Measurements from ENCODE around the gene TTC34. TPM values are rescaled to one million over a fixed set of nuclear protein-coding genes. Genes with fewer than 3 reads are reported as not detected.
"Not testable (repeated sequence)": the region's sequence is repeated elsewhere in the genome, so short reads cannot be mapped to it uniquely, and the experiment has no call there.

TTC34 gene
- total and polyA plus RNA-seq, 3 experiments from 2014 or later = 0.17 to 1.1 (median 1.1) TPM

DNA sequence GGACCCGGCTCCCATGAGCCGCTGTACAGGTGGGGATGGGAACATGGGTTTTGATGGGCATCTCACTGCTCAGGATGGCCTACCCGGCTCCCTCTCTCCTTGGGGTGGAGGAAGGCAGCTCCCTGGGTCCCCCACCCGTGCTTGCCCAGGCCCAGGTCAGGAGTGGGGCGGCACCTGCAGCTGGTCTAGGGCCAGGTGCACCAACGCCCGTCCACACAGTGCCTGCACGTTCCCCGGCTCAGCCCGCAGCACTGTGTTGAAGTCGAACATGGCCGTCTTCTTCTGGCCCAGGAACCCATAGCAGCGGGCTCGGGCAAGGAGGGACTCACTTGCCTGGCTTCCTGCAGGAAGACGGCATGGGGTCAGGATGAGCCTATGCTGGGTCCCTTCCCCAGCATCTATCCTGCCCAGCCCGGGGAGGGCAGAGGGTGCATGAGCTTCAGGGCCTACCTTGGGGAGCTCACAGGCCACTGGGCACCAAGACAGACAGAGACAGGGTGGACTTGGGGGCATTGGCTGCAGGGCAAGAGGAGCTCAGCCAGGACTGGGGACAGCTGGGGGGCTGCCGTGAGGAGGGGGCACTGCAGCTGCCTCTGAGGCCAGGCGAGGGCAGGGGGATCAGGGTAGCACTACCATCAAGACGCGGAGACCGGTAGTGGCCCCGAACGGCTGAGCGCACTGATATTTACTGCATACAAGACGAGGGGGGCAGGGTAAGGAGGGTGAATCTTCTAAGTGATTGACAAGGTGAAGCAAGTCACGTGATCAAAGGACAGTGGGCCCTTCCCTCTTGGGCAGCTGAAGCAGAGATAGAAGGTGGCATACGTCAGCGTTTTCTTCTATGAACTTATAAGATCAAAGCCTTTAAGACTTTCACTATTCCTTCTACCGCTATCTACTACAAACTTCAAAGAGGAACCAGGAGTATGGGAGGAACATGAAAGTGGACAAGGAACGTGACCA lies 17.8 kb downstream of the TTC34 start:
- Mint-ChIP-seq H3K4me3 (no peak overlapping the region), H3K4me1 (peaks cover 0 to 5% (median 0%) of the 10 kb centered on the region in 3 donors), H3K9me3 (peaks cover 20 to 29% (median 22%) of the 10 kb centered on the region in 5 donors), H3K27me3 (peaks cover 28 to 39% of the 10 kb centered on the region in 2 donors), H3K36me3 (peaks cover 0 to 8% (median 0%) of the 10 kb centered on the region in 3 donors), H3K27ac (no peak overlapping the region)
- Histone ChIP-seq H3K27ac (ENCODE audit: low read depth, low read length) (no peak overlapping the region), H3K36me3 (ENCODE audit: insufficient read depth, low read length) (no peaks in the 10 kb centered on the region), H3K9me3 (ENCODE audit: low read length) (peaks cover 3% of the 10 kb centered on the region), H3K4me1 (ENCODE audit: insufficient read depth, low read length) (no peaks in the 10 kb centered on the region), H3K27me3 (ENCODE audit: insufficient read depth, low read length, poor library complexity, severe bottlenecking) (peaks cover 6% of the 10 kb centered on the region), H3K4me3 (ENCODE audit: low read length) (no peak overlapping the region)
- CTCF ChIA-PET = no interaction called here
- POLR2A ChIA-PET = no interaction called here
- DNase-seq = peak in 1 of 5 donors; percentile 42

DNA sequence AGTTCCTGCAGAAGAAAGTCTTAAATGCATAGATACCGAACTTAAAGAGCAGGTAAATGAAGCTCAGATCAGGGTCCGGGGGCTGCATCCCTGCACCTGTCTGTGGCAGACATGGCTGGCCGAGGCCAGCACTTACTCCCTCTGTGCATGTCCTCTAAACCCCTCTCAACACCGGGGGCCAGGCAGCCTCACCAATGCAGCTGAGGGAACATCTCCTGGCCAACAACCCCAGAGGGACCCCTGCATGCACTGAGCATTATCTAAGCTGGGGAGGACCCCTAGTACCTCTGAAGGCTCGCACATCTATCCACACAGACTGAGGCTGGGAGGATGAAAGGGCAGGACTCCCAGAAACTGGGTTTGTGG lies 18.4 kb downstream of the TTC34 start:
- Histone ChIP-seq H3K9me3 (ENCODE audit: low read length) (peaks cover 3% of the 10 kb centered on the region), H3K4me1 (ENCODE audit: insufficient read depth, low read length) (no peaks in the 10 kb centered on the region), H3K36me3 (ENCODE audit: insufficient read depth, low read length) (no peaks in the 10 kb centered on the region), H3K27ac (ENCODE audit: low read depth, low read length) (no peak overlapping the region), H3K4me3 (ENCODE audit: low read length) (no peak overlapping the region), H3K27me3 (ENCODE audit: insufficient read depth, low read length, poor library complexity, severe bottlenecking) (peaks cover under 1% of the 10 kb centered on the region)
- Mint-ChIP-seq H3K36me3 (peaks cover 0 to 8% (median 0%) of the 10 kb centered on the region in 3 donors), H3K9me3 (peaks cover 20 to 29% (median 22%) of the 10 kb centered on the region in 5 donors), H3K27ac (no peak overlapping the region), H3K4me3 (no peak overlapping the region), H3K4me1 (peaks cover 0 to 2% (median 0%) of the 10 kb centered on the region in 3 donors), H3K27me3 (peaks cover 26 to 37% of the 10 kb centered on the region in 2 donors)
- ChIA-PET POLR2A (no interaction called here), CTCF (no interaction called here)
- DNase-seq = no peak

DNA sequence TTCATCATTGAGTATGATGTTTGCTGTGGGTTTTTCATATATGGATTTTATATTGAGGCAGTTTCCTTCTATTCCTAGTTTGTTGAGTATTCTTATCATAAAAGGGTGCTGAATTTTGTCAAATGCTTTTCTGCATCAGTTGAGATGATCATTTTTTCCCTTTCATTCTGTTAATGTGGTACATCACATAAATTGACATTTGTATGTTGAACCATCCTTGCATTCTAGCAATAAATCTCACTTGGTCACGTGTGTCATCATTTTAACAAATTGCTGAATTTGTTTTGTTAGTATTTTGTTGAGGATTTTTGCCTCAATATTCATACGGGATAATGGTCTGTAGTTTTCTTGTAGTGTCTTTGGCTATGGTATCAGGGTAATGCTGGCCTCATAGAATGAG lies 19.9 kb downstream of the TTC34 start:
- Mint-ChIP-seq H3K36me3 (peaks cover 0 to 8% (median 0%) of the 10 kb centered on the region in 3 donors), H3K27ac (no peak overlapping the region), H3K4me1 (no peaks in the 10 kb centered on the region), H3K9me3 (peaks cover 20 to 29% (median 22%) of the 10 kb centered on the region in 5 donors), H3K4me3 (no peak overlapping the region), H3K27me3 (peaks cover 18 to 32% of the 10 kb centered on the region in 2 donors)
- H3K27me3 ChIP-seq (ENCODE audit: insufficient read depth, low read length, poor library complexity, severe bottlenecking) = no peaks in the 10 kb centered on the region
- ChIA-PET POLR2A (no interaction called here), CTCF (no interaction called here)
- H3K27ac ChIP-seq (ENCODE audit: low read depth, low read length) = no peak overlapping the region
- no peaks in the 10 kb centered on the region for H3K36me3 ChIP-seq (ENCODE audit: insufficient read depth, low read length)
- H3K4me1 ChIP-seq (ENCODE audit: insufficient read depth, low read length) = no peaks in the 10 kb centered on the region
- no peak overlapping the region for H3K4me3 ChIP-seq (ENCODE audit: low read length)
- H3K9me3 ChIP-seq (ENCODE audit: low read length) = peaks cover 3% of the 10 kb centered on the region
- no peak for DNase-seq

DNA sequence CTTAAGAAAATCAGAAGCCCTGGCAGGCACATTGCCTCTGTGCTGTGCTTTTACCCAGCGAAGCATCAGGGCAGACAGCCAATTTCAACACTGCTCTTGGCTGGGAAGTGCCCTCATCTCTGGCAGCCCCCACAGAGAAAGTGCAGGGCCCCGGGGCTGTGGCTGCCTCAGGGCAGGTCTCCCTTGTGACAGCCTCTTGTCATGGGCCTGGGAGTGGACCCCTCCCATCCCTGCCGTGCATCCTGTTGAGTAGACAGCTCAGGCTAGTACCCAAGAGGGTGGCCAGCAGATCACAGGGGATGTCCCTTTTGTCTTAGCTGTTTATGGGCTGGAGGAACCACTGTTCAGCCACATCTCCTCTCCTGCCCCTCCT lies 23.3 kb downstream of the TTC34 start:
- Histone ChIP-seq H3K4me1 (ENCODE audit: insufficient read depth, low read length) (no peaks in the 10 kb centered on the region), H3K27ac (ENCODE audit: low read depth, low read length) (no peak overlapping the region), H3K4me3 (ENCODE audit: low read length) (no peak overlapping the region), H3K9me3 (ENCODE audit: low read length) (peaks cover 3% of the 10 kb centered on the region), H3K27me3 (ENCODE audit: insufficient read depth, low read length, poor library complexity, severe bottlenecking) (no peaks in the 10 kb centered on the region), H3K36me3 (ENCODE audit: insufficient read depth, low read length) (no peaks in the 10 kb centered on the region)
- Mint-ChIP-seq H3K4me1 (no peaks in the 10 kb centered on the region), H3K27me3 (peaks cover 18 to 32% of the 10 kb centered on the region in 2 donors), H3K9me3 (peaks cover 20 to 29% (median 22%) of the 10 kb centered on the region in 5 donors), H3K4me3 (no peak overlapping the region), H3K27ac (peak overlapping the region in 1 of 8 donors; percentile 50), H3K36me3 (peaks cover 0 to 8% (median 0%) of the 10 kb centered on the region in 3 donors)
- DNase-seq = no peak
- ChIA-PET POLR2A (no interaction called here), CTCF (interaction anchor here (0.8 to 1.5 kb wide), 2 partner anchors 9 to 11 kb away, joined by 3 read pairs; no protein-coding TSS in a partner anchor)

DNA sequence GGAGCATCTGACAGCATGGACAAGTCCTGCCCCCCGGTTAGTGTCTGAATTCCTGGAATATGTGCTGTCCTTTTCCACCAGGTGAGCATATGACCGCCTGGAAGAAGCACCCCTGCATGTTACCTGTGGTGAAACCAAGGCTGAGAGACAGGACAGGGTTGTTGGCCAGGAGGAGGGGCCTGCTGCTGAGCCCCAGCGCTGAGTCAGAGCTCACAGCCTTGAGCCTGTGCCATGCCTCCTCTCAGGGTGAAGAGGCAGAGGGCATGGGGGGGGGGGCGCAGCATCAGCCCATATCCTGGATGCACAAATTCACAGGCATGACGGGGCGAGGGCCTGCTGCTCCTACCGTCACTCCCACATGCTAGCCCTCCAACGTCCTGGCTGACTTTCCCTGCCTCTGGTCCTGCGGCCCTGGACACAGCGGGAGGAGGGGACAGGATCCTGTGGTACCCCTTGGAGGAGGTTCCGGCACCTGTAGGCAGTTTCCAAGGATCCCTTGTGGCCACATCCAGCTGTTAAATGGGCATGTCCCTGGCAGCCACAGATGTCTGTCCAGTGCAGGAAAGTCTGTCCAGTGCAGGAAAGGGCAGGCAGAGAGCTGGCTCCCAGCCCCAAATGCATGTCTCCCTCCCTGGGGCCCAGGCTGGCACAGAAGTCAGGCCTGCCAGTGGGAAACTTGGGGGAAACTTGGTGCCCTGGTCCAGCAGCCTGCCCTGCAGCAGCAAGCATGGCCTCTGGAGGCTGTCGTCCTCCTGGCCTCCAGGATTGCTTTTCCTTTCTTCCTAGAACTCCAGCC lies 23.9 kb downstream of the TTC34 start:
- peaks cover 2% of the 10 kb centered on the region for H3K9me3 ChIP-seq (ENCODE audit: low read length)
- POLR2A ChIA-PET = no interaction called here
- H3K4me1 Mint-ChIP-seq = no peaks in the 10 kb centered on the region
- no peaks in the 10 kb centered on the region for H3K36me3 ChIP-seq (ENCODE audit: insufficient read depth, low read length)
- no peaks in the 10 kb centered on the region for H3K27me3 ChIP-seq (ENCODE audit: insufficient read depth, low read length, poor library complexity, severe bottlenecking)
- CTCF ChIA-PET = interaction anchor here (0.8 to 1.5 kb wide), 2 partner anchors 10 to 11 kb away, joined by 3 read pairs; no protein-coding TSS in a partner anchor
- H3K4me3 Mint-ChIP-seq = no peak overlapping the region
- peaks cover 17 to 26% (median 18%) of the 10 kb centered on the region in 5 donors for H3K9me3 Mint-ChIP-seq
- no peak overlapping the region for H3K4me3 ChIP-seq (ENCODE audit: low read length)
- H3K27ac ChIP-seq (ENCODE audit: low read depth, low read length) = no peak overlapping the region
- H3K4me1 ChIP-seq (ENCODE audit: insufficient read depth, low read length) = no peaks in the 10 kb centered on the region
- peaks cover 0 to 8% (median 0%) of the 10 kb centered on the region in 3 donors for H3K36me3 Mint-ChIP-seq
- peak overlapping the region in 1 of 8 donors; percentile 57 for H3K27ac Mint-ChIP-seq
- no peak for DNase-seq
- peaks cover 15 to 32% of the 10 kb centered on the region in 2 donors for H3K27me3 Mint-ChIP-seq

DNA sequence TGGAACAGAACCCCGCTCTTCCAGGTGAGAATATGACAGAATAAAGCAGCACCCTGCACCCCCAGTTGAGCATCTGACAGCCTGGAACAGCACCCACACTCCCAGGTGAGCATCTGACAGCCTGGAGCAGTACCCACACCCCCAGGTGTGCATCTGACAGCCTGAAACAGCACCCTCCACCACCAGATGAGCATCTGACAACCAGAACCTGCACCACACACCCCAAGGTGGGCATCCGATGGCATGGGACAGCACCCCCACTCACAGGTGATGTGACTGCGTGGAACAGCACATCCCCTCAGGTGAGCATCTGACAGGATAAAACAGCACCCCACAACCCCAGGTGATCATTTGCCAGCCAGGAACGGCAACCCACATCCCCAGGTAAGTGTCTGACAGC lies 26.2 kb downstream of the TTC34 start:
- H3K4me3 Mint-ChIP-seq; H3K9me3 ChIP-seq (ENCODE audit: low read length); CTCF ChIA-PET; H3K27ac ChIP-seq (ENCODE audit: low read depth, low read length); DNase-seq; H3K4me1 ChIP-seq (ENCODE audit: insufficient read depth, low read length); H3K4me1 Mint-ChIP-seq; H3K9me3 Mint-ChIP-seq; H3K4me3 ChIP-seq (ENCODE audit: low read length); H3K36me3 Mint-ChIP-seq; POLR2A ChIA-PET; H3K27me3 ChIP-seq (ENCODE audit: insufficient read depth, low read length, poor library complexity, severe bottlenecking); H3K36me3 ChIP-seq (ENCODE audit: insufficient read depth, low read length): not testable (repeated sequence)
- Mint-ChIP-seq H3K27ac (peak overlapping the region in 1 of 8 donors; percentile 60), H3K27me3 (peaks cover 8 to 16% of the 10 kb centered on the region in 2 donors)

DNA sequence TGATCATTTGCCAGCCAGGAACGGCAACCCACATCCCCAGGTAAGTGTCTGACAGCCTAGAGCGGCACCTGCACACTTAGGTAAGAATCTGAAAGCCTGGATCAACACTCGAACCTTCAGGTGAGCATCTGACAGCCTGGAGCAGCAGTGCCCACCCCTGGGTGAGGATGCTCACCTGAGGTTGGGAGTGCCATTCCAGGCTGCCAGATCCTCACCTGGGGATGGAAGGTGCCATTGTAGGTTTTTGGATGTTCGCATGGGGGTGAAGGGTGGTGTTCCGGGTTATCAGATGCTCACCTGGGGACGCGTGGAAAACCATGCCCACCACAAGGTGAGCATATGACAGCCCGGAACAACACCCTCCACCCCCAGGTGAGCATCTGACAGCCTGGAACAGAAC lies 33.4 kb downstream of the TTC34 start:
- H3K36me3 ChIP-seq (ENCODE audit: insufficient read depth, low read length); H3K4me1 ChIP-seq (ENCODE audit: insufficient read depth, low read length); CTCF ChIA-PET; H3K27ac Mint-ChIP-seq; DNase-seq; H3K9me3 Mint-ChIP-seq; H3K4me3 ChIP-seq (ENCODE audit: low read length); H3K27ac ChIP-seq (ENCODE audit: low read depth, low read length); H3K4me3 Mint-ChIP-seq; POLR2A ChIA-PET; H3K27me3 Mint-ChIP-seq; H3K9me3 ChIP-seq (ENCODE audit: low read length); H3K36me3 Mint-ChIP-seq; H3K27me3 ChIP-seq (ENCODE audit: insufficient read depth, low read length, poor library complexity, severe bottlenecking); H3K4me1 Mint-ChIP-seq: not testable (repeated sequence)

DNA sequence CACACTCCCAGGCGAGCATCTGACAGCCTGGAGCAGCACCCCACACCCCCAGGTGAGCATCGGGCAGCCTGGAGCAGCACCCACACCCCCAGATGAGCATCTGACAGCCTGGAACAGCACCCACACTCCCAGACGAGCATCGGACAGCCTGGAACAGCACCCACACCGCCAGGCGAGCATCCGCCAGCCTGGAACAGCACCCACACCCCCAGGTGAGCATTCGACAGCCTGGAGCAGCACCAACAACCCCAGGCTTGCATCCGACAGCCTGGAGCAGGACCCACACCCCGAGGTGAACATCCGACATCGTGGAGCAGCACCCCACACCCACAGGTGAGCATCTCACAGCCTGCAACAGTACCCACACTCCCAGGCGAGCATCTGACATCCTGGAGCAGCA lies 42.1 kb downstream of the TTC34 start:
- H3K27ac Mint-ChIP-seq; POLR2A ChIA-PET; H3K36me3 ChIP-seq (ENCODE audit: insufficient read depth, low read length); H3K27ac ChIP-seq (ENCODE audit: low read depth, low read length); H3K4me1 Mint-ChIP-seq; H3K36me3 Mint-ChIP-seq; DNase-seq; H3K9me3 Mint-ChIP-seq; H3K4me1 ChIP-seq (ENCODE audit: insufficient read depth, low read length); H3K27me3 ChIP-seq (ENCODE audit: insufficient read depth, low read length, poor library complexity, severe bottlenecking); H3K9me3 ChIP-seq (ENCODE audit: low read length); CTCF ChIA-PET; H3K4me3 ChIP-seq (ENCODE audit: low read length); H3K27me3 Mint-ChIP-seq; H3K4me3 Mint-ChIP-seq: not testable (repeated sequence)
